OCI-LY1 (cell line): ENCODE results near the gene SDC1.

Source experiments
- EZH2 ChIP-seq: fragments of 200-600 bp; sonication (generic), shearing (Covaris generic); IDR thresholded peaks from 2 replicates; pipeline ENCODE4 v1.8.0; 2017; ENCODE audit warnings: borderline replicate concordance, mixed run types, mild to moderate bottlenecking, antibody characterized with exemption, low read length, moderate library complexity, mixed read lengths
- TF ChIP-seq, protein P1 (sequence below): fragments of 200-600 bp; sonication (generic), shearing (Covaris generic); IDR thresholded peaks from 2 replicates; pipeline ENCODE4 v1.5.1; 2017; ENCODE audit warnings: mild to moderate bottlenecking, antibody characterized with exemption, low read length, moderate library complexity, mixed read lengths

DNA sequence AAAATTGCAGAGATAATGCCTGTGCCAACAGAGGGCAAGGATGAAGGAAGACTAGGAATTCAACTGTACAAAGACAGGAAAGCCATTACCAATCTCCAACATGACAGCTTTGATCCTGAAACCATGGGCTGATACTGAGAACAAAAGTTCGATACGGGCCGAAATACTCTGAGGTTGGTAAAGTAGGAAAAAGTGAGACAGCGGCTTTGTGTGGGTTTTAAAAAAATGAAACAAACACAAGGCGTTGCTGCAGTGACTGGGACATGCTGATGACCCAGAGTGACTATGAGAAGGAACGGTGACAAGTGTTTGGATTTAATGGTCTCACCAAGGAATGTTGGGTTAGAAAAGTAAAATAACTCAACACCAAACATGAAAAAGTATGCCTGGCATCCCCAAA is 24.2 kb upstream of the SDC1 start:
- TF ChIP-seq, protein P1, sequence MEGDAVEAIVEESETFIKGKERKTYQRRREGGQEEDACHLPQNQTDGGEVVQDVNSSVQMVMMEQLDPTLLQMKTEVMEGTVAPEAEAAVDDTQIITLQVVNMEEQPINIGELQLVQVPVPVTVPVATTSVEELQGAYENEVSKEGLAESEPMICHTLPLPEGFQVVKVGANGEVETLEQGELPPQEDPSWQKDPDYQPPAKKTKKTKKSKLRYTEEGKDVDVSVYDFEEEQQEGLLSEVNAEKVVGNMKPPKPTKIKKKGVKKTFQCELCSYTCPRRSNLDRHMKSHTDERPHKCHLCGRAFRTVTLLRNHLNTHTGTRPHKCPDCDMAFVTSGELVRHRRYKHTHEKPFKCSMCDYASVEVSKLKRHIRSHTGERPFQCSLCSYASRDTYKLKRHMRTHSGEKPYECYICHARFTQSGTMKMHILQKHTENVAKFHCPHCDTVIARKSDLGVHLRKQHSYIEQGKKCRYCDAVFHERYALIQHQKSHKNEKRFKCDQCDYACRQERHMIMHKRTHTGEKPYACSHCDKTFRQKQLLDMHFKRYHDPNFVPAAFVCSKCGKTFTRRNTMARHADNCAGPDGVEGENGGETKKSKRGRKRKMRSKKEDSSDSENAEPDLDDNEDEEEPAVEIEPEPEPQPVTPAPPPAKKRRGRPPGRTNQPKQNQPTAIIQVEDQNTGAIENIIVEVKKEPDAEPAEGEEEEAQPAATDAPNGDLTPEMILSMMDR: no peak
- no peak for TF ChIP-seq EZH2
